GM12801 (cell line): Measurements from ENCODE around the gene FAM13B.

ENCODE experiments used
- TF ChIP-seq, protein P1 (sequence below): IDR thresholded peaks from one replicate; pipeline ENCODE4 v1.5.1; 2011; ENCODE audit warnings: control low read depth; ENCODE audit not compliant: insufficient read length; ENCODE audit errors: extremely low read depth

FAM13B gene

DNA sequence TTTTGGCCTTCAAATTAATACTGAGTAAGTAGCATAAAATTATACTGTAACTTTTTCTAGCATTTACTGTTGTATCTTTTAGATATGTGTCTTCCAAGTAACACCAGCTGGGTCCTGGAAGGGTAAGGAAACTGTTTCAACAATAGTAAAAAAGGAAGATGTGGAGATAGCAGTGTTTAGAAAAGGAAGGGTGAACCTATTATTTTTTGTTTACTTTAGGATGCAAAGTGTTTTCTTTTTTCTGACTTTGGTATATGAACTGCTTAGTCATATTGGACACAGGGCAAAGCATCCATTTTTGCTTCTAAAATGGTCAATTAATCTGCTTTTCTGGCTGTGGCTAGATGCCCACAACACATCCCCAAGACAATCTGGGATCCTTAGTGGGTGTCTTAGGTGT lies 138.3 kb downstream of the FAM13B start:
- TF ChIP-seq, protein P1, sequence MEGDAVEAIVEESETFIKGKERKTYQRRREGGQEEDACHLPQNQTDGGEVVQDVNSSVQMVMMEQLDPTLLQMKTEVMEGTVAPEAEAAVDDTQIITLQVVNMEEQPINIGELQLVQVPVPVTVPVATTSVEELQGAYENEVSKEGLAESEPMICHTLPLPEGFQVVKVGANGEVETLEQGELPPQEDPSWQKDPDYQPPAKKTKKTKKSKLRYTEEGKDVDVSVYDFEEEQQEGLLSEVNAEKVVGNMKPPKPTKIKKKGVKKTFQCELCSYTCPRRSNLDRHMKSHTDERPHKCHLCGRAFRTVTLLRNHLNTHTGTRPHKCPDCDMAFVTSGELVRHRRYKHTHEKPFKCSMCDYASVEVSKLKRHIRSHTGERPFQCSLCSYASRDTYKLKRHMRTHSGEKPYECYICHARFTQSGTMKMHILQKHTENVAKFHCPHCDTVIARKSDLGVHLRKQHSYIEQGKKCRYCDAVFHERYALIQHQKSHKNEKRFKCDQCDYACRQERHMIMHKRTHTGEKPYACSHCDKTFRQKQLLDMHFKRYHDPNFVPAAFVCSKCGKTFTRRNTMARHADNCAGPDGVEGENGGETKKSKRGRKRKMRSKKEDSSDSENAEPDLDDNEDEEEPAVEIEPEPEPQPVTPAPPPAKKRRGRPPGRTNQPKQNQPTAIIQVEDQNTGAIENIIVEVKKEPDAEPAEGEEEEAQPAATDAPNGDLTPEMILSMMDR: no peak

DNA sequence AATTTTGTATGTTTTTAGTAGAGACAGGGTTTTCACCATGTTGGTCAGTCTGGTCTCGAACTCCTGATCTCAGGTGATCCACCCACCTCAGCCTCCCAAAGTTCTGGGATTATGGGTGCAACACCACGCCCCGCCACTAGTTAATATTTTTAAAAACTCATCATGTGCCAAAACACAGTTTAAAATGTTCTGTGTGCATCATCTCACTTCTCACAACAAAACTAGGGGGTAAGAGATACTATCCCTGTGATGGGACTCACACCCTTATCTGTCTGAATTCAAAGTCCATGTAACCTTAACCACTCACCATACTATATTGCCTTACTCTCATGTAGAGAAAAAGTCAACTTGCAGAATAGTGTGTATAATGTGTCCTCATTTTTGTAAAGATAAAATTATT lies 141.0 kb downstream of the FAM13B start:
- TF ChIP-seq, protein P1: no peak

DNA sequence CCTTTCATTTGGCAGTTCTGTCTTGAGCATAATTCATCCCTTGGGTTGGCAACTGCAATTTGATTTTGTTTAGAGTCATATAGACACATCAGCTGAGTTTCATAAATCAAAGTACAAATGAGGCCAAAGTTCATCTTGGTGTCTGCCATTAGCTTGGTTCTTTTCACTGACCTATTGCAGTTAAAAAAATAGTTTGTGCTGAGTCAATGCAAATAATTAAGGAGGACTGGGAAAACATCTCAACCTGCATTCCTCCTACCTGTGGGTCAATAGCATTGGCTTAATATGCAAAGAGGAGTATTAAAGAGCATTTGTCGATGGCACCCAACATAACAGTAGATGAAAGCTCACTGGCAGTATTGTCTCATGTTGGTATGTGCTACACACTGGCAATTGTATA lies 142.0 kb downstream of the FAM13B start:
- TF ChIP-seq, protein P1: no peak

GRCh38 chr5:137888863-137889759 lies 143.8 kb downstream of the FAM13B start, which contains the start of gene PKD2L2:
TSS of gene PKD2L2 (plus strand) at chr5:137889457. CDS start at chr5:137889492, 35 bp downstream.
- TF ChIP-seq, protein P1: no peak

- TF ChIP-seq, protein P1: no peak
Measured at GRCh38 chr5:137888466-137888862, 144.4 kb downstream of the FAM13B start.
